ENCODE results near the gene TUBGCP3.

DNA sequence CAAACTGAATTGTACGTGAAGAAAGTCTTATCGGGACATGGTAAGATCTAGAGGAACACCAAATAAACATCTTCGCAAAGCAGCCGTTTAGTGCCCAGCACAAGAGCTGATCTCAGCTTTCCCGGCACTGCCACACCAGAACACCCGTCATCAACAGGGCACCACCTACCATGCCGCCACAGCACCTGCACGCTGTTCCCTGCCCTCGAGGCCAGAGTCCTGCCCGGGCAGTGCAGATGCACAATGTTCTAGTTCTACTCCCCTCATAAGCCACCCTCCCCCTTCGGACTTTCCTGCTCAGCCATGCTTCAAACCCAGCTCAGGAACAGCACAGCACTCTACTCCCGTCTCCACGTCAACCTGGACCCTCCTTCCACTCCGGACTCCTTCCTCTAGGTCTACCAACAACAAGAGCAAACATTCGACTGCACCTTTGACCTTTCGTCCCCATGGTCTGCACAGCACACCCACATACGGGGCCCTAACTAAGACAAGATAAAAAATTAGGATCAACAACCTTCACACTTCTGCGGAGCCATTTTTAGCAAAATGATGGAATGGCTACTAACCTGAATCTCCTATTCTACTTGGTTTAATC is 25.1 kb downstream of the TUBGCP3 start:
- TF ChIP-seq POLR2A (IDR thresholded peaks at IDR 0.05; ENCODE audit: low read depth, low read length) = no peak
- TF ChIP-seq POLR2AphosphoS5 (IDR thresholded peaks at IDR 0.05; ENCODE audit: low read depth, low read length) = no peak
- no peak for TF ChIP-seq TAF1 (IDR thresholded peaks at IDR 0.05; ENCODE audit: low read depth, low read length)
